ENCODE results near the gene SEC22A.

Gene SEC22A, protein sequence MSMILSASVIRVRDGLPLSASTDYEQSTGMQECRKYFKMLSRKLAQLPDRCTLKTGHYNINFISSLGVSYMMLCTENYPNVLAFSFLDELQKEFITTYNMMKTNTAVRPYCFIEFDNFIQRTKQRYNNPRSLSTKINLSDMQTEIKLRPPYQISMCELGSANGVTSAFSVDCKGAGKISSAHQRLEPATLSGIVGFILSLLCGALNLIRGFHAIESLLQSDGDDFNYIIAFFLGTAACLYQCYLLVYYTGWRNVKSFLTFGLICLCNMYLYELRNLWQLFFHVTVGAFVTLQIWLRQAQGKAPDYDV

GRCh38 chr3:123201557-123202427 is at the start of gene SEC22A:
SEC22A (plus strand) TSS chr3:123201943; CDS start chr3:123209218, 7,275 bp downstream.
- peak; percentile 88 to 94 (median 92) for DNase-seq (ENCODE audit: low read depth in 2 of 3, low spot score in 1 of 3)

- DNase-seq (ENCODE audit: low read depth in 2 of 3, low spot score in 1 of 3), result no peak
Measured at GRCh38 chr3:123152687-123153086, 49.1 kb upstream of the SEC22A start.

- no peak for DNase-seq (ENCODE audit: low read depth in 2 of 3, low spot score in 1 of 3)
Measured at GRCh38 chr3:123153125-123154019, 48.4 kb upstream of the SEC22A start.

DNA sequence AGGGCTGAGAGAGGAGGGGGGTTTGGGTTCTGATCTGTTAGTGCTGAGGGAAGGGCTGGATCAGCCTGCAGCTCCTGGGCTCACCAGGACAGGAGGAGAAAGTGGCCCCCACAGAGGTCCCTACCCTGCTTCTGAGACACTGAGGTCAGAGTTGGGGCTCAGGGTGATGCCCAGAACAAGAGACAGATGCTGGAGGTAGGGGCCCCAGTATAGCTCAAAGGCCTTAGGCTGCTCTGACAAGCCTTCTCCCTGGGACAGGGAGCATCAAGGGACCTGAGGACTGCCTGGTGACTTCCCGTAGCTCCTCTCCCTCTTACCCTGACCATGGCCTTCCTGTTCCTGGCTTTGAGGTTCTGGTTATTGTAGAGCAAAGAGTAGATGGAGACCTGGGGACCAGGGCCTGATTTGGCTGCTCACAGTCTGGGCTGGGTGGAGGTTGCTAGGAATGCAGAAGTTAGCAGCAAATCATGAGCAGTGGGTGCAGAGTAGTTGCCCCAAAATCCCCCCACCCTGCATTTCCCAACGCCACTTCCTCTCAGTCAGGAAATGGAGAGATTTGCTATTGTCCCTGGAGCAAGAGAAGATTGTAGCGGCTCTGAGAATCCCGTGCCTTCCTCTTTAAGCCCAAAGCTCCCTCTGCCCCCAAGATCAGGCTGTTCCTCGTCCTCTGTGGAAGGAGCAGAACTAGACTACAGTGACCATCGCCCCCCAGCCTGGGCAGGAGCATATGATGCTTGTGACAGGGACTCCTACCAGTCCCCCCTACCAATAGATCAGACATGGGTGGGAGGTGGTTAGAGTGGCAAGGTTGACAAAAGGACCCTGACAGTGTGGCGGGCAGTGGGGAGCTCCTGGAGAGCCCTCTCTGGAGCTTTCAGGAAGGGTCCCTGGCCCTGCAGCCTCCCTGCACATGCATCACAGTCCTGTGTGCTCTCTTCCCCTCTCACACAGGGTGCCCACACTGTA is 47.4 kb upstream of the SEC22A start:
- no peak for DNase-seq (ENCODE audit: low read depth in 2 of 3, low spot score in 1 of 3)

DNA sequence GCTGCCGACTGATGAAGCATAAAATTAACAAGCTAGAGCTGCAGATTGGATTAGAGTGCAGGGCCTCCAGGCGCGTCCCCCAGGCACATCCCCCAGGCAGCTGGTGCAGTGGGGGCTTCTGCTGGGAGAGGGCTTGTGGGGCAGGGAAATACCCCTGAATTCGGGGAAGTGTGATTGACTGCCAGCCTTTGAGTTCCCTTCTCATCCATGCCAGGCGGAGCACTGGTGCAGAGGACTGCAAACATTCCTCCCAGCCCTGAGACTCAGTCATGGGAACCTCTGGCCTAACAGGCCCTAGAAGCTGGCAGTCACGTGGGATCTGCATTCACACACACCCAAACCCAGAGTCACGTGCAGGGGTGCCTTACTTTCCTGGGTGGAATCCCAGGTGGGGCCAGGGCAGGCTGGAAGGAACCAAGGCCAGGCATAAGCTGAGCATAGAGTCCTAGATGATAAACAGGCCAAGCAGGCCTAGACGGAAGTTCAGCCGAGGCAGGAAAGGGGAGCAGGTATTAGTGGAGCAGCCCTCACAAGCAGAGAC is 46.2 kb upstream of the SEC22A start:
- DNase-seq (ENCODE audit: low read depth in 2 of 3, low spot score in 1 of 3), result no peak

- DNase-seq (ENCODE audit: low read depth in 2 of 3, low spot score in 1 of 3), result no peak
Measured at GRCh38 chr3:123156276-123156995, 45.3 kb upstream of the SEC22A start.

GRCh38 chr3:123157209-123157597 is 44.5 kb upstream of the SEC22A start:
- DNase-seq (ENCODE audit: low read depth in 2 of 3, low spot score in 1 of 3), result no peak

DNA sequence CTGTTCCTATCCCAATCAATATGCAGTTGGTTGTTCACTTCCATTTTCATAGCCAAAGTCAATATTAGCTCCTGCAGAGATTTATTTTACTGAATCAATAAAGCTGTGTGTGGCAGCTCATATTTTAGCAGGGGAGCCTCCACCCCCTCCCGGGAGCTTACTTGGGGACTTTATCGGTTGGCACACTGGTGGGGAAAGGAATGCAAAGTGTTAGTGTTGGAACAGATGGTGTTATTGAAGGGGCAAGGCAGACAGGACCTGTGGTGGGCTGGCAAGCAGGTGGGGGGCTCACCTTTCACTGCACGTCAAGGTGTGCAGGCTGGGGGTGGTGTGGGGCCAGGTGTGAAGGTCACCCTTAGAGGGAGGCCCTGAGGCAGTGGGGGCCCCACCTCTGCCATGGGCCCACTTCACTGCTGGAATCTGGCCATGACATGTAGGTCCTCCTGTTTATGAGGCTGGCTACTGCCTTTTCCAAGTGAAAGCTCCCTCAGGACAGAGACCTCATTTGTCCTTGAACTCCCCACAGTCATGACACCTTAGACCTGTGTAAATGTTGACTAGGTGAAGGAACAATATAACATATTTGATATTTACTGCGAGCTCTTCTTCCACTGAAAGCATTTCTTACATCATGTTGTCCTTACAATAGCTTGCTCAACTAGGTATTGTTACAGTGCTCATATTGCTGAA is 44.0 kb upstream of the SEC22A start:
- DNase-seq (ENCODE audit: low read depth in 2 of 3, low spot score in 1 of 3), result no peak

DNA sequence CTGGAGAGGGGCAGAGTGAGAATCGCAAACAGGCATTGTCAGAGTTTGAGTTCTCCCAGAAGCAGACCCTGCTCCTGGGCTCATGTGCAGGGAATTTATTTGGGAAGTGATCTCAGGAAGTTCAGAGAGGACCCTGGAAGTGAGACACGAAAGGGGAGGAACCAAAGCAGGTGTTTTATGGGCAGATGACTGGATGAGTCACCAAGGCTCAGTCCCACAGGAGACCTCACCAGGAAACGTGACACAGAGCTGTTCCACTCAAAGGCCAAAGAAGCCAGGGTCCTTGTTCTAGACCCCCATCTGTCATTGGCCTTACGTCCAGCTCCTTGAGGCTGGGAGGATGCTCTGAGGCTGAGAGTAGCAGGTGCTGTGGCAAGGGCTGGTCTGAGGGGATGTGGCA is 43.4 kb upstream of the SEC22A start:
- no peak for DNase-seq (ENCODE audit: low read depth in 2 of 3, low spot score in 1 of 3)

DNA sequence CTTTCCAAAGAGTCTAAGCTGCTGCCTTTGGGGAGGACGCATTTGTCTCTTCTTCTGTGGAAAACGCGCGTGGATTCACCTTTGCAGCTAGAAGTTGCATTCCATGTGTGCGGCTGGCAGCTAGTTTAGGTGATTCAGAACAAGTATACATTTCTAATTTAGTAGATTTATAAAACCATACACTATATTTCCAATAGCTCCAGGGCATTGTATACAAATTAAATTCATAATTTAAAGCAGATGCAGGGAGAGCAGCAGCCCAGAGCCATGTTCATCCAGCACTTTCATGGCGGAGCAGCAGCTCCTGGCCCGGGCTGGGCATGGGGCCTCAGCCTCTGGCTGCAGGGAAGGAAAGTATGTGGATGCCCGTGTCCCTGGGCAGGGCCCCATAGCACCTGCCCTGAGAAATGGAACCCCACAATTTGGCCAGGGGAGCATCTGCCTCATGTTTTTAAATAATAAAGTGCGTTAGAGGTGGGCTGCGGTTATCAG is 42.8 kb upstream of the SEC22A start:
- DNase-seq (ENCODE audit: low read depth in 2 of 3, low spot score in 1 of 3), result no peak

GRCh38 chr3:123159926-123160635 is 41.7 kb upstream of the SEC22A start:
- DNase-seq (ENCODE audit: low read depth in 2 of 3, low spot score in 1 of 3), result no peak

- no peak for DNase-seq (ENCODE audit: low read depth in 2 of 3, low spot score in 1 of 3)
Measured at GRCh38 chr3:123161167-123161566, 40.6 kb upstream of the SEC22A start.

- no peak for DNase-seq (ENCODE audit: low read depth in 2 of 3, low spot score in 1 of 3)
Measured at GRCh38 chr3:123163141-123163540, 38.6 kb upstream of the SEC22A start.

GRCh38 chr3:123165163-123165562 is 36.6 kb upstream of the SEC22A start:
- DNase-seq (ENCODE audit: low read depth in 2 of 3, low spot score in 1 of 3), result no peak

GRCh38 chr3:123167686-123168085 is 34.1 kb upstream of the SEC22A start:
- DNase-seq (ENCODE audit: low read depth in 2 of 3, low spot score in 1 of 3), result no peak

DNA sequence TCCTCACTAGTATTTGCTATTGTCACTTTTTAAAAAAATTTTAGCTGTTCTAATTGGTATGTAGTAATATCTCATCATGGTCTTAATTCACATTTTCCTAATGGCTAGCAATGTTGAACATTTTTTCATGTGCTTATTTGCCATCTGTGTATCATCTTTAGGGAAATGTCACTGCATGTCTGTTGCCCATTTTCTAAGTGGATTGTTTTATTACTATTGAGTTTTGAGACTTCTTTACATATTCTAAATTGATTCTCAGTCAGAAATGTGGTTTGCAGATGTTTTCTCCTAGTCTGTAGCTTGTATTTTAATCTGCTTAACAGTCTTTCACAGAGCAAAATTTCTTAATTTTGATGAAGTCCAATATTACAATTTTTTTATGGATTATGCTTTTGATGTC is 33.6 kb upstream of the SEC22A start:
- no peak for DNase-seq (ENCODE audit: low read depth in 2 of 3, low spot score in 1 of 3)

- DNase-seq (ENCODE audit: low read depth in 2 of 3, low spot score in 1 of 3), result no peak
Measured at GRCh38 chr3:123168605-123169004, 33.1 kb upstream of the SEC22A start.

- no peak for DNase-seq (ENCODE audit: low read depth in 2 of 3, low spot score in 1 of 3)
Measured at GRCh38 chr3:123169492-123169929, 32.2 kb upstream of the SEC22A start.

All from stimulated activated CD4-positive, alpha-beta T cell treated with anti-CD3 and anti-CD28 coated beads, Interleukin-12 subunit alpha, Interleukin-12 subunit beta, amount 100 ng/mL, for 48 hours (primary cell).